ENCODE data around the gene GNAI1.

Gene GNAI1

GRCh38 chr7:80088705-80089104 lies 45.9 kb upstream of the GNAI1 start:
- peak; percentile 36 for DNase-seq
- Histone ChIP-seq H3K27me3 (replicated peaks; ENCODE audit: insufficient read depth, low read length) (no peaks in the 10 kb centered on the region), H3K79me2 (ENCODE audit: low read length) (no peaks in the 10 kb centered on the region), H3K36me3 (replicated peaks; ENCODE audit: insufficient read depth, low read length) (no peaks in the 10 kb centered on the region), H3K4me2 (ENCODE audit: low read depth, low read length) (0 out of 2 replicates have a peak overlapping the region, but pooled peaks have one; percentile 6), H3K4me3 (ENCODE audit: low read length) (no peak overlapping the region), H2AFZ (ENCODE audit: low read length) (no peak overlapping the region), H3K9ac (ENCODE audit: low read length) (no peak overlapping the region), H4K20me1 (ENCODE audit: insufficient read depth, low read length) (no peaks in the 10 kb centered on the region), H3K4me1 (ENCODE audit: low read length) (no peaks in the 10 kb centered on the region), H3K9me2 (replicated peaks; ENCODE audit: insufficient read depth, low read length) (no peaks in the 10 kb centered on the region), H3K9me3 (replicated peaks; ENCODE audit: insufficient read depth, low read length) (no peaks in the 10 kb centered on the region), H3K27ac (ENCODE audit: low read length) (no peak overlapping the region), H3F3A (ENCODE audit: insufficient read depth, low read length) (no peaks in the 10 kb centered on the region)
- TF ChIP-seq EZH2phosphoT487 (IDR thresholded peaks at IDR 0.05; ENCODE audit: low read length) (no peak), EZH2 (optimal IDR thresholded peaks at IDR 0.05; ENCODE audit: low read depth, low read length) (no peak)
- TF ChIP-seq, protein P1, sequence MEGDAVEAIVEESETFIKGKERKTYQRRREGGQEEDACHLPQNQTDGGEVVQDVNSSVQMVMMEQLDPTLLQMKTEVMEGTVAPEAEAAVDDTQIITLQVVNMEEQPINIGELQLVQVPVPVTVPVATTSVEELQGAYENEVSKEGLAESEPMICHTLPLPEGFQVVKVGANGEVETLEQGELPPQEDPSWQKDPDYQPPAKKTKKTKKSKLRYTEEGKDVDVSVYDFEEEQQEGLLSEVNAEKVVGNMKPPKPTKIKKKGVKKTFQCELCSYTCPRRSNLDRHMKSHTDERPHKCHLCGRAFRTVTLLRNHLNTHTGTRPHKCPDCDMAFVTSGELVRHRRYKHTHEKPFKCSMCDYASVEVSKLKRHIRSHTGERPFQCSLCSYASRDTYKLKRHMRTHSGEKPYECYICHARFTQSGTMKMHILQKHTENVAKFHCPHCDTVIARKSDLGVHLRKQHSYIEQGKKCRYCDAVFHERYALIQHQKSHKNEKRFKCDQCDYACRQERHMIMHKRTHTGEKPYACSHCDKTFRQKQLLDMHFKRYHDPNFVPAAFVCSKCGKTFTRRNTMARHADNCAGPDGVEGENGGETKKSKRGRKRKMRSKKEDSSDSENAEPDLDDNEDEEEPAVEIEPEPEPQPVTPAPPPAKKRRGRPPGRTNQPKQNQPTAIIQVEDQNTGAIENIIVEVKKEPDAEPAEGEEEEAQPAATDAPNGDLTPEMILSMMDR (IDR thresholded peaks at IDR 0.05; ENCODE audit: low read length) = no peak

GRCh38 chr7:80089366-80089765 lies 45.3 kb upstream of the GNAI1 start:
- no peak for DNase-seq
- Histone ChIP-seq H3K27ac (ENCODE audit: low read length) (no peak overlapping the region), H3K9me3 (replicated peaks; ENCODE audit: insufficient read depth, low read length) (no peaks in the 10 kb centered on the region), H3K36me3 (replicated peaks; ENCODE audit: insufficient read depth, low read length) (no peaks in the 10 kb centered on the region), H2AFZ (ENCODE audit: low read length) (no peak overlapping the region), H3K4me1 (ENCODE audit: low read length) (no peaks in the 10 kb centered on the region), H3K4me3 (ENCODE audit: low read length) (no peak overlapping the region), H3K27me3 (replicated peaks; ENCODE audit: insufficient read depth, low read length) (no peaks in the 10 kb centered on the region), H4K20me1 (ENCODE audit: insufficient read depth, low read length) (no peaks in the 10 kb centered on the region), H3F3A (ENCODE audit: insufficient read depth, low read length) (no peaks in the 10 kb centered on the region), H3K4me2 (ENCODE audit: low read depth, low read length) (no peak overlapping the region), H3K9me2 (replicated peaks; ENCODE audit: insufficient read depth, low read length) (no peaks in the 10 kb centered on the region), H3K9ac (ENCODE audit: low read length) (no peak overlapping the region), H3K79me2 (ENCODE audit: low read length) (no peaks in the 10 kb centered on the region)
- no peak for TF ChIP-seq EZH2phosphoT487 (IDR thresholded peaks at IDR 0.05; ENCODE audit: low read length)
- TF ChIP-seq, protein P1 (IDR thresholded peaks at IDR 0.05; ENCODE audit: low read length) = no peak
- TF ChIP-seq EZH2 (optimal IDR thresholded peaks at IDR 0.05; ENCODE audit: low read depth, low read length) = no peak

- H3K9me2 ChIP-seq (replicated peaks; ENCODE audit: insufficient read depth, low read length) = no peaks in the 10 kb centered on the region
Observed at GRCh38 chr7:80093349-80093748, 41.3 kb upstream of the GNAI1 start.

More at GRCh38 chr7:80093349-80093748, 41.3 kb upstream of the GNAI1 start:
- Histone ChIP-seq H3F3A (ENCODE audit: insufficient read depth, low read length) (no peaks in the 10 kb centered on the region), H3K9me3 (replicated peaks; ENCODE audit: insufficient read depth, low read length) (no peaks in the 10 kb centered on the region), H3K79me2 (ENCODE audit: low read length) (no peaks in the 10 kb centered on the region), H3K27me3 (replicated peaks; ENCODE audit: insufficient read depth, low read length) (no peaks in the 10 kb centered on the region), H3K36me3 (replicated peaks; ENCODE audit: insufficient read depth, low read length) (no peaks in the 10 kb centered on the region), H4K20me1 (ENCODE audit: insufficient read depth, low read length) (no peaks in the 10 kb centered on the region), H3K27ac (ENCODE audit: low read length) (no peak overlapping the region), H3K4me3 (ENCODE audit: low read length) (no peak overlapping the region), H2AFZ (ENCODE audit: low read length) (no peak overlapping the region), H3K9ac (ENCODE audit: low read length) (no peak overlapping the region), H3K4me1 (ENCODE audit: low read length) (no peaks in the 10 kb centered on the region), H3K4me2 (ENCODE audit: low read depth, low read length) (no peak overlapping the region)
- TF ChIP-seq EZH2phosphoT487 (IDR thresholded peaks at IDR 0.05; ENCODE audit: low read length) (no peak), EZH2 (optimal IDR thresholded peaks at IDR 0.05; ENCODE audit: low read depth, low read length) (no peak)
- TF ChIP-seq, protein P1 (IDR thresholded peaks at IDR 0.05; ENCODE audit: low read length) = no peak
- no peak for DNase-seq
